ENCODE measurements around the gene FASTKD2.

FASTKD2 gene

GRCh38 chr2:206840999-206841398 is 75.6 kb downstream of the FASTKD2 start:
- DNase-seq = no peak
